WI38 (cell line): ENCODE data around the gene PAOX.
"Not testable (repeated sequence)": the region's sequence is repeated elsewhere in the genome, so short reads cannot be mapped to it uniquely, and the experiment has no call there.

Source experiments
- H3K4me3 ChIP-seq: 2 replicates; pipeline ENCODE4 v1.5.1; 2011; ENCODE audit warnings: low read depth, mild to moderate bottlenecking, control low read depth, low read length
- TF ChIP-seq, protein P1 (sequence below): IDR thresholded peaks from 2 replicates; pipeline ENCODE4 v1.5.1; 2012; ENCODE audit warnings: low read depth, mild to moderate bottlenecking, control low read depth, low read length

The PAOX gene

DNA sequence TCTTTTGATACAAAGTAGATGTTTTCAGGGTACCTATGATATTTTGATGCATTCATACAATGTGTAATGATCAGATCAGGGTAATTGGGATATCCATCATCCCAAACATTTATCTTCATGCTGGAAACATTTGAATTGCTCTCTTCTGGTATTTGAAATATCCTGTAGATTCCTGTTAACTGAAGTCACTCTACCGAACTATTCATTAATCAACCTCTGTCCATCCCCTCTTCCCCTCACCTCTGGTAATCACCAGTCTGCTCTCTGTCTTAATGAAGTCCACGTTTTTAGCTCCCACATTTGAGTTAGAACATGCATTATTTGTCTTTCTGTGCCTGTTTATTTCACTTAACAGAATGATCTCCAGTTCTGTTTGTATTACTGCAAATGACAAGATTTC lies 26.2 kb downstream of the PAOX start:
- TF ChIP-seq, protein P1, sequence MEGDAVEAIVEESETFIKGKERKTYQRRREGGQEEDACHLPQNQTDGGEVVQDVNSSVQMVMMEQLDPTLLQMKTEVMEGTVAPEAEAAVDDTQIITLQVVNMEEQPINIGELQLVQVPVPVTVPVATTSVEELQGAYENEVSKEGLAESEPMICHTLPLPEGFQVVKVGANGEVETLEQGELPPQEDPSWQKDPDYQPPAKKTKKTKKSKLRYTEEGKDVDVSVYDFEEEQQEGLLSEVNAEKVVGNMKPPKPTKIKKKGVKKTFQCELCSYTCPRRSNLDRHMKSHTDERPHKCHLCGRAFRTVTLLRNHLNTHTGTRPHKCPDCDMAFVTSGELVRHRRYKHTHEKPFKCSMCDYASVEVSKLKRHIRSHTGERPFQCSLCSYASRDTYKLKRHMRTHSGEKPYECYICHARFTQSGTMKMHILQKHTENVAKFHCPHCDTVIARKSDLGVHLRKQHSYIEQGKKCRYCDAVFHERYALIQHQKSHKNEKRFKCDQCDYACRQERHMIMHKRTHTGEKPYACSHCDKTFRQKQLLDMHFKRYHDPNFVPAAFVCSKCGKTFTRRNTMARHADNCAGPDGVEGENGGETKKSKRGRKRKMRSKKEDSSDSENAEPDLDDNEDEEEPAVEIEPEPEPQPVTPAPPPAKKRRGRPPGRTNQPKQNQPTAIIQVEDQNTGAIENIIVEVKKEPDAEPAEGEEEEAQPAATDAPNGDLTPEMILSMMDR: no peak
- H3K4me3 ChIP-seq: no peak overlapping the region

DNA sequence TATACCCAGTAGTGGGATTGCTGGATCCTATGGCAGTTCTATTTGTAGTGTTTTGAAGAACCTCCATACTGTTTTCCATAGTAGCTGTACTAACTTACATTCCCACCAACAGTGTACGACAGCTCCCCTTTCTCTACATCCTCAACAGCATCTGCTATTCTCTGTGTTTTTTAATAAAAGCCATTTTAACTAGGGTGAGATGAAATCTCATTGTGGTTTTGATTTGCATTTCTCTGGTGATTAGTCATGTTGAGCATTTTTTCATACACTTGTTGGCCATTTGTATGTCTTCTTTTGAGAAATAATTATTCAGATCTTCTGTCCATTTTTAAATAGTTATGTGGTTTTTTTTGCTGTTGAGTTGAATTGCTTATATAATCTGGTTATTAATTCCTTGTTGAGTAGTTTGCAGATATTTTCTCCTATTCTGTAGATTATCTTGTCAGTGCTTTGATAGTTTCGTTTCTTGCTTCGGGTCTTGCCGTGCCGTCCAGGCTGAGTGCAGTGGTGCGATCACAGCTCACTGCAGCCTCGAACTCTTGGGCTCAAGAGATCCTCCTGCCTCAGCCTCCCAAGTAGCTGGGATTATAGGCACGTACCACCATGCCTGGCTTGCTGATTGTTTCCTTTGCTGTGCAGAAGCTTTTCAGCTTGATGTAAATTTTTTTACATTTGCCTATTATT lies 26.9 kb downstream of the PAOX start:
- no peak overlapping the region for H3K4me3 ChIP-seq
- TF ChIP-seq, protein P1: no peak

- TF ChIP-seq, protein P1: no peak
- no peak overlapping the region for H3K4me3 ChIP-seq
Observed at GRCh38 chr10:133411523-133412380, 32.7 kb downstream of the PAOX start.

DNA sequence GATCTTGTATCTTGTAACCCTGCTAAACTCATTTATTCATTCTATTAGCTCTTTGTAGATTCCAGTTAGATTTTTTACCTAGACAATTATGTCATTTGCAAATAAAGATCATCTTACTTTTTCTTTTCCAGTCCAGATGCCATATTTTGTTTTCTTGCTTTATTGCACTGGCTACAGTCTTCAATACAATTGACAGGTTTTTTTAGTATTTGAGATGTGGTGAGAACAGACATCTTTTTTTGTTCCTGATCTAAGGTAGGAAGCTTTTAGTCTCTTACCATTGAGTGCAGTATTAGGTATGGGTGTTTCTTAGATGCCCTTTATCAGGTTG lies 33.3 kb downstream of the PAOX start:
- H3K4me3 ChIP-seq: no peak overlapping the region
- TF ChIP-seq, protein P1: no peak

DNA sequence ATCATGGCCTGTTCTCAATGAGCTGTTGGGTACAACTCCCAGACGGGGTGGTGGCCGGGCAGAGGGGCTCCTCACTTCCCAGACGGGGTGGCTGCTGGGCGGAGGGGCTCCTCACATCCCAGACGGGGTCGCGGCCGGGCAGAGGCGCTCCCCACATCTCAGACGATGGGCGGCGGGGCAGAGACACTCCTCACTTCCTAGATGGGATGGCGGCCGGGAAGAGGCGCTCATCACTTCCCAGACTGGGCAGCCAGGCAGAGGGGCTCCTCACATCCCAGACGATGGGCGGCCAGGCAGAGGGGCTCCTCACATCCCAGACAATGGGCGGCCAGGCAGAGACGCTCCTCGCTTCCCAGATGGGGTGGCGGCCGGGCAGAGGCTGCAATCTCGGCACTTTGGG lies 35.3 kb downstream of the PAOX start:
- H3K4me3 ChIP-seq: not testable (repeated sequence)

- TF ChIP-seq, protein P1: no peak
- no peak overlapping the region for H3K4me3 ChIP-seq
Observed at GRCh38 chr10:133415752-133416151, 36.7 kb downstream of the PAOX start.

- no peak overlapping the region for H3K4me3 ChIP-seq
- TF ChIP-seq, protein P1: no peak
Observed at GRCh38 chr10:133418289-133418993, 39.4 kb downstream of the PAOX start.
